Activated CD8-positive, alpha-beta memory T cell treated with anti-CD3 and anti-CD28 coated beads, Interleukin-2, amount 10 ng/mL, durations not matched to agents 7 days and 5 days (primary cell): ENCODE results near the gene TMEM30A. TPM values are rescaled to one million over a fixed set of nuclear protein-coding genes. Genes with fewer than 3 reads are reported as not detected.

Experiments used
- ATAC-seq: fragments of 150-1000 bp; cut with Tn5 transposase; one replicate; pipeline ENCODE4 v1.10.0; 2021; ENCODE audit warnings: moderate library complexity
- CTCF ChIA-PET: fragments of 350-600 bp; sonication (Branson Sonifier 250); formaldehyde crosslinking; loops from one replicate; lab custom pipeline; 2021; ENCODE audit warnings: antibody characterized with exemption; lab: Charles Lee
- DNase-seq: peaks from one replicate; pipeline ENCODE4 v3.0.0-alpha.2; 2020
- H3K27ac Mint-ChIP-seq: one replicate; pipeline ENCODE4 v1.8.0; 2021; ENCODE audit warnings: mild to moderate bottlenecking, mixed read lengths
- H3K27me3 Mint-ChIP-seq: one replicate; pipeline ENCODE4 v1.8.0; 2021; ENCODE audit warnings: mixed read lengths
- H3K36me3 Mint-ChIP-seq: one replicate; pipeline ENCODE4 v1.8.0; 2021; ENCODE audit warnings: mild to moderate bottlenecking, mixed read lengths
- H3K4me1 Mint-ChIP-seq: one replicate; pipeline ENCODE4 v1.8.0; 2021; ENCODE audit warnings: mixed read lengths
- H3K4me3 Mint-ChIP-seq: one replicate; pipeline ENCODE4 v1.8.0; 2021; ENCODE audit warnings: mild to moderate bottlenecking, moderate library complexity, mixed read lengths
- H3K9me3 Mint-ChIP-seq: one replicate; pipeline ENCODE4 v1.8.0; 2022; ENCODE audit warnings: low read depth, mixed read lengths
- total RNA-seq, 2 experiments: library from RNA; stranded (reverse); gene quantifications; one replicate each; pipeline ENCODE4 v1.2.3, GENCODE V29; 2021

Gene TMEM30A
- total RNA-seq, 2 experiments from 2014 or later = 39.9 to 54.4 TPM

DNA sequence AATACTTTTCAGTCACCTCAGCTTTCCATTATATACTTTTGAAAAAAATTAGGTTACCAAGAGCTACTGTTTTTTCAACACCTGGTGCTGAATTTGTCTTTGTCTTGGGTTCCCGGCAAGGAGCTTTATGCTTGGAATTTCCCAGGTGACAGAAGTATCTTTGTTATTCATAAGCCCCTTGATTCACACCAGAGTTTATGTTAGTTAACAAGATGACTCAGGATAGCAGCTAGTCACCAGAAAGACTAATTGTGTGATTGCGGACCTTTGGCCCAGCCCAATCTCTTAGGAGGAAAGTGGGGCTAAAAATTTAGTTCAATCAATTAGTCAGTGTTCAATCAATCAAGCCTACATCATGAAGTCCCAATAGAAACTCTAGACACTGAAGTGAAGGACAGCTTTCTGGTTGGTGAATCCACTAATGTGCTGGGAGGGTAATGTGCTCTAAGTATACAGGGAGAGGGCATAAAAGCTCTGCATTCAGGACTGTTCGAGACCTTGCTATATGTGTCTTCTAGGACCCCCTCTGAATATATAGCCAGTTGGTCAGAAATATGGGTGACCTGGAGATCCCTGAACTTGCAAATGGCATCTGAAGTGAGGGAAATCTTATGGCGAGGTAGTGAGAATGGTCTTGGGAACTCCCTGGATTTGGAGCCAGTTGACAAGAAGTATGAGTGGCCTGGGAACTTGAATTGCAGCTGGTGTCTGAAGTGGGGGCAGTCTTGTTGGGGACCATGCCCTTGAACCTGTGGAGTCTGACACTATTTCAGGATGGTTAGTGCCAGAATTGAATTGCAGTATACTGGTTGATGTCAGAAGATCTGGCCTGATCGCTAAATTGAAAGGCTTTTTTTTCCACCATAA, 16.2 kb downstream of the TMEM30A start:
- ATAC-seq = no peak
- peaks cover 34% of the 10 kb centered on the region for H3K4me1 Mint-ChIP-seq
- peaks cover 4% of the 10 kb centered on the region for H3K9me3 Mint-ChIP-seq

DNA sequence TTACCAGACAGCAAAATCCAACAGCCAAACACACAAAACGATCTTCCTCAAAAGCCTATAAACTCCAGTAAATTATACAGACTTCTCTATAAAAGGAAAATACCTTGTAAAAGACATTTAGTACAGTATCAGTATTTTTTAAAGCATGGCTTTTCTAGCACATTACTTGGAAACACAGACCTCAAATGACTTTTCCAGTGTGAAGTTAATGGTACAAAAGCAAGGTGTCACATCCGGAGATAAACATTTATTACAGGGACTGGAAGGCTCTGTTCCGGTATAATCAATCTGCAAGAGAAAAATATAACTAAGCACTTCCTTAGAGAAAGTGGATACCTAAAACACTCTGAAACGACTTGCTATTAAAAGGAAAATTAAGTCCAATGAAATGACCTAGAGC, 17.1 kb downstream of the TMEM30A start:
- no peaks in the 10 kb centered on the region for H3K27me3 Mint-ChIP-seq
- DNase-seq (no peak), ATAC-seq (no peak)
- H3K4me1 Mint-ChIP-seq = peaks cover 28% of the 10 kb centered on the region
- H3K36me3 Mint-ChIP-seq = peaks cover 27% of the 10 kb centered on the region
- peak overlapping the region; percentile 7 for H3K27ac Mint-ChIP-seq
- no peak overlapping the region for H3K4me3 Mint-ChIP-seq
- peaks cover 4% of the 10 kb centered on the region for H3K9me3 Mint-ChIP-seq
- CTCF ChIA-PET = interaction anchor here (0.6 to 2.4 kb wide), 11 partner anchors 8 to 278 kb away, joined by 3 to 10 read pairs (median 4); partner anchors contain the start of gene TMEM30A

More for the DNA sequence above, 16.2 kb downstream of the TMEM30A start:
- Mint-ChIP-seq H3K4me3 (no peak overlapping the region), H3K27me3 (no peaks in the 10 kb centered on the region), H3K27ac (no peak overlapping the region), H3K36me3 (peaks cover 32% of the 10 kb centered on the region)
- DNase-seq = no peak
- CTCF ChIA-PET = interaction anchor here (1.2 to 2.4 kb wide), 6 partner anchors 14 to 256 kb away, joined by 3 to 10 read pairs (median 5); partner anchors contain the start of gene TMEM30A

DNA sequence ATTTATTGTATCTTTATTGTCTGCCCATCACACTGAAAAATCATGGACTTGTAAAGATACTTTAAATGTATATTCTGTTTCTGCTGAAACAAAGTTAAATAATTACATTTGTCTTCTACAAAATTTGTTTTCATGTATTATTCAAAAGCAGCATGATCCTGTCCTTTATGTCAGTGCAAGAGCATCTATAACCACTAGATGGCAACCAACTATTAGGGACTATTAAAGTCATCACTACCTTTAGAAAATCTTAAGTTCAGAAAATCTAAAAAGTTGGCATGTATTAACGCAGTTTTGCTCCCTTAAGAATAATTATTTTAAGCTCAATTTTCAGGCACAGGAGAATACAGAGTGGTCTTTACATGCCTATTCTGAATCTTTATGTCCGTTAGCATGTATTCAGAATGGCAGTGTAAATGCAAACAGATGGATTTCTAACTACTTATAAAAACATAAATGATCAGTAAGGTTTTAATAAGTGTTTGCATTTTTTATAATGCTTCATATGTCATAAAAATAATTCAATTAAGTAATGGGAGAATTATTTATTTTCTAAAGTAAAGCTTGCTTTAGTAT, 17.8 kb downstream of the TMEM30A start:
- peaks cover 3% of the 10 kb centered on the region for H3K9me3 Mint-ChIP-seq
- ATAC-seq (peak; percentile 61), DNase-seq (no peak)
- no peaks in the 10 kb centered on the region for H3K27me3 Mint-ChIP-seq
- peaks cover 24% of the 10 kb centered on the region for H3K4me1 Mint-ChIP-seq
- H3K36me3 Mint-ChIP-seq = peaks cover 20% of the 10 kb centered on the region
- no peak overlapping the region for H3K27ac Mint-ChIP-seq
- CTCF ChIA-PET = interaction anchor here (0.6 to 2.4 kb wide), 10 partner anchors 8 to 278 kb away, joined by 3 to 10 read pairs (median 4); no protein-coding TSS in a partner anchor
- no peak overlapping the region for H3K4me3 Mint-ChIP-seq

DNA sequence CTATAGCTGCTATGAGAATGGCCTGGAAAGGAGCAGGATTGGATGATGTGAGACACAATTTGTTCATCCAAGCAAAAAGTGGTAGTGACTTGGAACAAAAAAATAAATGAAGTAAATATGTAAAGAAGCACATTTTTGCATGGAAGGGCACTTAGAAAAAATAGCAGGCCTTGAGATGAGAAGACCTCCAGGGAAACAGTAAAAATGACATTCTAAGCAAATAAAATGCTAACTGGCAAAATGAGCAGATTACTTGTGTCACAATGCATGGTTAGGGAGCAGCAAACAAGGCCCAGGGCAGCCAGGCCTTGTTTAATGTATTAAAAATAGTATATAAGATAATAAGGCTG, 21.2 kb downstream of the TMEM30A start:
- H3K4me1 Mint-ChIP-seq = peaks cover 8% of the 10 kb centered on the region
- DNase-seq = no peak
- H3K27me3 Mint-ChIP-seq = no peaks in the 10 kb centered on the region
- no peak for ATAC-seq
- CTCF ChIA-PET = no interaction called here
- H3K36me3 Mint-ChIP-seq = peaks cover 13% of the 10 kb centered on the region
- H3K27ac Mint-ChIP-seq = no peak overlapping the region
- no peak overlapping the region for H3K4me3 Mint-ChIP-seq
- no peaks in the 10 kb centered on the region for H3K9me3 Mint-ChIP-seq

DNA sequence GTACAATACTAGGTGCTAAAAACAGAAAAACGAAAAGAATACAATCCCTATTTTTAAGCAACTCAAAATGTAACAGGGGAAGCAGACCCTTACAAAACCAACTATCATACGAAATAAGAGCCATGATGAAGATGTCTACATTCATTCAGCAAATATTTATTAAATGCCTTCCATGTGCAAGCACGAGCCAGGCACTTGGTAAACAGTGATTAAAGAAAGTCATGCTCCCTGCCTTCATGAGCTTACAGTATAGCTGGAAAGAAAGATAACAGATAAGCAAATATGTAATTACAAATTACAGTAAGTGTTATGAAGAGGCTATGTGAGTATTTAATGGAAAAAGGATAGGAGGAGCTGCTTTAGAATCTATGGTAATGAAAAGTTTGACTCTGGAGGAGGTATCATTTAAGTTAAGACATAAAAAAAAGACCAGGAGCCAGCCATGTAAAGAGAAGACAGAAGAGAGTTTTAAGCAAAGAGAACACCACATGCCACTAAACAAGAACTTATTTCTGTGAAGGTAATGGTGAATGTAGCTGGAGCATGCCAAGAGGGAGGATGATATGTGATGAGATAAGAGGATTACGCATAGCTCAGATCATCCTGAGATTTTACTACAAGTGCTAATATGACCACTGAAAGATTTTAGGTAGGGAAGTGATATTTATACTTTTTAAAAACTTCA, 21.7 kb downstream of the TMEM30A start:
- ATAC-seq = no peak
- Mint-ChIP-seq H3K9me3 (no peaks in the 10 kb centered on the region), H3K4me3 (no peak overlapping the region), H3K27ac (no peak overlapping the region), H3K36me3 (peaks cover 14% of the 10 kb centered on the region), H3K27me3 (no peaks in the 10 kb centered on the region), H3K4me1 (peaks cover 7% of the 10 kb centered on the region)
- CTCF ChIA-PET = no interaction called here
- DNase-seq = no peak

DNA sequence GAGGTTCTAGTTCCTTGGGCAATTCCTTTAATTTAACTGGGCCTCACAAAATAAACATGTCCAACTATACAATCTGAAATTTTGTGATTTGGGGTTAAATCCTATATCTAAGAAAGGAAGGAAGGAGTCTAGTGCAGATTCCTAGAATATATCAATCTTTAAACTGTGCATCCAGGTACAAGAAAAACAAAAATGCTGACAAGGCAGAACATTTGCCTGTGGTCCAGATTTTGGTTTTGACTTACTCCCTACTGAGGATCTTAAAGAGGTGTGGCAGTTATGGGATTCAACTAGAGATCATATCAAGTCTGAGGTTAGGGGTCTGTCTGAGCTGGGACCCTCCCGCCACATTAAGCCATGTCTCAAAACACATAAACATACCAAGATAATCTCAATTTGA, 23.3 kb downstream of the TMEM30A start:
- no peaks in the 10 kb centered on the region for H3K4me1 Mint-ChIP-seq
- CTCF ChIA-PET = no interaction called here
- H3K9me3 Mint-ChIP-seq = no peaks in the 10 kb centered on the region
- H3K27me3 Mint-ChIP-seq = no peaks in the 10 kb centered on the region
- peaks cover 21% of the 10 kb centered on the region for H3K36me3 Mint-ChIP-seq
- DNase-seq (no peak), ATAC-seq (no peak)
- no peak overlapping the region for H3K4me3 Mint-ChIP-seq
- no peak overlapping the region for H3K27ac Mint-ChIP-seq

DNA sequence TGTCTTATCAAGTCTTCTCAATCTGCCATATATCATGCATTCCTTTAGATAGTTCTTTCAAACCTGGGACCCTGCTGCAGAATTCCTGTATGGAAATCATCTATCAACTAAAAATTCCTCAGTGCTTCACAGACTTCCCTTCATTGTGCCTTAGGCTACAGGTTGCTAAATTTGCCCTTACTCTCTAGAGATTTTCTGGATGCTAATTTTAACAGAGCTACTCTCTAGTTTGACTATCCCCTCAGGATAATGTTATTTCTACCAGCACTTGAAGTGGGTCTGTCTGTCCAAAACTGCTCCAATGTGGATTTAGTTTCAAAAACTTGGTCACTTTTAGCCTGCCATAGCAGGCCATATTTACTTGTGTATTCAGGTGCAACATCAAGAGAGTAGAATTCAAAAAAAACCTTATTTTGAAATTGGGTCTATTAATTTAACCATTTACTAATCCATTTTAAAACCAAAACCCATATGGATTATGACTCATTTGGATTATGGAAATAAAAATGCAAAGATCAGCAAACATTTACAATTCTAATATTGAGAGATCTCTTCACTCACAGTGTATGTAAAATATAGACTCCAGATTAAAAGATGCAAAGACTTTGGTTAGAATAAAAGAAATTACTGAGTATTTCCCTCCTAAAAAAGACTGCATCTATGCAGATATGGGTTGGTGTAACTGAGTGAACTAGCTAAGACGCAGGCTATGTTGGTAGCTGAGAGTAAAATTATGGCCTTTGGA, 27.1 kb downstream of the TMEM30A start:
- Mint-ChIP-seq H3K9me3 (no peaks in the 10 kb centered on the region), H3K27ac (no peak overlapping the region), H3K27me3 (no peaks in the 10 kb centered on the region), H3K36me3 (peaks cover 28% of the 10 kb centered on the region), H3K4me3 (no peak overlapping the region), H3K4me1 (no peaks in the 10 kb centered on the region)
- no peak for DNase-seq
- ATAC-seq = no peak
- CTCF ChIA-PET = no interaction called here

DNA sequence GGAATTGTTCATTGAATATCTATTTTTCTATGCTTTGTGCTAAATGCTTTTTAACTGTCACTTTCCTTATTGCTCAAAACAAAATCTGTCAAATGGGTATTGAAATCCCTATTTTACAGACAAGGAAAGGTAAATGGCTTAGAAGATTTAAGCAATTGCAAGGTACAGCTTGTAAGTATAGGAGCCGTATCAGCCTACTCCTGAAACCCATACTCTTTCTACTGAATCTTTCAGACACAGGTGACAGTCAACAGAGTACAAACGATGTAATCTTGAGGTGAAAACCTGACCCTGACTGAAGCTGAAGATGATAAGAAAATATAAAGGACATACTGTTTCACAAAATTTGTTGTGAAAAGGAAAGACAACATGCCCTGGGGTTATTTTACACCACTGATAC, 34.0 kb downstream of the TMEM30A start:
- DNase-seq = no peak
- Mint-ChIP-seq H3K9me3 (no peaks in the 10 kb centered on the region), H3K27me3 (peaks cover 14% of the 10 kb centered on the region), H3K36me3 (peaks cover 13% of the 10 kb centered on the region), H3K4me3 (no peak overlapping the region), H3K27ac (no peak overlapping the region), H3K4me1 (peaks cover 2% of the 10 kb centered on the region)
- CTCF ChIA-PET = interaction anchor here (3.3 kb wide), 1 partner anchor 17 kb away, joined by 10 read pairs; no protein-coding TSS in a partner anchor
- no peak for ATAC-seq

DNA sequence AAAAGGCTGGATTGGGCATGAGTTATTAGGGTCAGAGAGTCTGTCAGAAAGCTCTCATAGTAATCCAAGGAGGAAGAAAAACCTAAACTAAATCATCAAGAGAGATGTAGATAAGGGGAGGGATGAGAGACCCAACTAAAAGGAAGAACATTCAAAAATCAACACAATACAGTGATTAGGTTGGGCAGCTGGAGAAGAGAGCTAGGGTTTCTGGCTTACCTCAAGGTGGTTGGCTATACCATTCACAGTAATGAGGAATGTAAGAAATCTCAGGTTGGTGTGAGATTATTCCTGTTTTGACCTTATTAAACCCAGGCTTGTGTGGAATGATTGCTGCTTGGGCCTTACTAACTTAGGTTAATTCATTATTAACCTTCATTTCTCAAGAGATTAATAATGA, 34.8 kb downstream of the TMEM30A start:
- no peak overlapping the region for H3K27ac Mint-ChIP-seq
- no peak for ATAC-seq
- H3K9me3 Mint-ChIP-seq = no peaks in the 10 kb centered on the region
- CTCF ChIA-PET = interaction anchor here (3.3 kb wide), 1 partner anchor 17 kb away, joined by 10 read pairs; no protein-coding TSS in a partner anchor
- H3K27me3 Mint-ChIP-seq = peaks cover 14% of the 10 kb centered on the region
- peaks cover 12% of the 10 kb centered on the region for H3K36me3 Mint-ChIP-seq
- H3K4me3 Mint-ChIP-seq = no peak overlapping the region
- no peak for DNase-seq
- peaks cover 5% of the 10 kb centered on the region for H3K4me1 Mint-ChIP-seq

DNA sequence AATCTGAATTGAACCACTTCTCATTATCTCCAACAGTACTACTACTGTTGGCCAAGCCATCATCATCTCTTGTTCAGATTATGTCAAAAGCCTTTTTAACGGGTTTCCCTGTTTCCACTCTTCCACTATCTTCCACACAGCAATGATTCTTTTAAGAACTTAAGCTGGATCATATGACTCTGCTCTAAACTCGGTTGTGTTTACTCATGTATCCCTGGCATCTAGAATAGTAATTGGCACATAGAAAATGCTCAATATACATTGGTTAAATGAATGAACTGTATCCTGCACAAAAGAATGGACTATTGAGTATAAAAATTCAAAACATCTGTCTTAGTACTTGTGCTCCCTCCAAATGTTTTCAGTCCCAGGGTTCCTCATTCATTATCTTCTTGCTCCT, 38.2 kb downstream of the TMEM30A start:
- ATAC-seq = no peak
- no peak for DNase-seq
- Mint-ChIP-seq H3K27me3 (peaks cover 14% of the 10 kb centered on the region), H3K27ac (no peak overlapping the region), H3K4me1 (peaks cover 24% of the 10 kb centered on the region), H3K4me3 (no peak overlapping the region), H3K36me3 (peaks cover 8% of the 10 kb centered on the region), H3K9me3 (no peaks in the 10 kb centered on the region)
- CTCF ChIA-PET = interaction anchor here (0.5 kb wide), 1 partner anchor 37 kb away, joined by 3 read pairs; no protein-coding TSS in a partner anchor

DNA sequence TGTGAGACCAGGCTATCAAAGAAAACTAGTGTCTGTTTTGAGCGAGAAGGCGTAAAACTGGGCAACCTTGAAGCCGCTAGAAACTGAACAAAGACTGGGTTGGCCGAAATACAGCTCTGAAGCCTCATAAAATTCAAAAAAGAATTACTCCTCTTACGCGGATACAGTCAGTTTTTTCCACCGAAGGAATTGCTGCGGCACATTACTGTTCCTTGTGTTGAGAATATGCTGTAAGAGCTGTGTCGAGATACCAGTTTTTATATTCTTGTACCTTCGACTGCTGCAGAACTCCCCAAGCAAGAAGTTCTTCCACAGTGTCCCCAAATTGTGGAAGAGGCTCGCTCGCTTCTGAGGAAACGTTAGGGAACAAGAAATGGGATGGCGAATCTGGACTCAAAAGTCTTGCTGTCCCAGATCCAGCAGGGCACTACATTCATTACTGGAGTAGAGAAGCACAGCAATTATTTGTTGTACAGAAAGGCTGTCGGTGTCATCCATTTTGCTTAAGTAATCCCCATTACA, 40.5 kb downstream of the TMEM30A start:
- Mint-ChIP-seq H3K4me1 (peaks cover 30% of the 10 kb centered on the region), H3K9me3 (no peaks in the 10 kb centered on the region), H3K27me3 (peaks cover 14% of the 10 kb centered on the region), H3K4me3 (peak overlapping the region; percentile 95), H3K36me3 (peaks cover 24% of the 10 kb centered on the region), H3K27ac (peak overlapping the region; percentile 97)
- no peak for DNase-seq
- ATAC-seq = no peak
- CTCF ChIA-PET = interaction anchor here (0.8 to 1.3 kb wide), 3 partner anchors 14 to 40 kb away, joined by 3 to 4 read pairs (median 3); no protein-coding TSS in a partner anchor

DNA sequence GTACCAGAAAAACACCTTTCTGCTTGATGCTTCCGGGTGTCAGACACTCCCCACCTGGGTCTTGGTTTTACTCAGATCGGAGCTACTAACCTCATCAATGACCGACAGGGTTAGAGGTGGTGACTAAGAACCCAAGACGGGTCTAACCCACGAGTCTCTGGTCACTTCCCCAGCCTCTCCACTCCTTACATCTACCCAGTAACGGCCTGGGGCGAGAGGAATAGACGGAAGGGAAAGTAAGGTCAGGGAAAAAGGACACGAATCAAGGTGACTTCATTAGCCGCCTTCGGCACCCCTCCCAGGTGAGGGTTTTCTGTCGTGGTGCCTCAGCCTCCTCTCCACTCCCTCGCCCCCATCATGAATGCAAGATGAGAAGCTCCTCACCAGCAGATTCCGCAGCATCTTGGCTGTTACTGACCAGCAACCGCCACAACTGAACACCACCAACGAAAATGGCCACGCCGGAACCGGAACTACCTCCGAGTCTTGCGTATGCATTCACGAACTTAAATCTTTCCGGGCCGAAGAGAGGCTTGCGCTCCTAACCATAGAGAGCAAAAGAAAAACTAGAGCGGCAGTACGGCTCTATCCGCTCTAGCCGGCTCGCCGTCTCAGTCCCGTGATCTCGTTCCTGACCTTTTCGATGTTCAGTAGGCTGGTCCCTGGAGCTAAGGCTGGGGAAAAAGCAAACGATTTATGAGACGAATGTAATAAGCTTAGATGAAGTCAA, 41.1 kb downstream of the TMEM30A start, which contains the start of gene COX7A2:
Gene COX7A2, minus strand, starts transcription at position 469 of the 730 bp plus-strand sequence. Its CDS starts 67 bp downstream, at position 402.
- DNase-seq (peak; percentile 94), ATAC-seq (peak; percentile 97)
- Mint-ChIP-seq H3K4me3 (peak within 1 kb of the TSS; percentile 95), H3K9me3 (no peaks in the 10 kb centered on the region), H3K4me1 (peaks cover 31% of the 10 kb centered on the region), H3K27ac (peak within 1 kb of the TSS; percentile 97), H3K27me3 (peaks cover 14% of the 10 kb centered on the region), H3K36me3 (peaks cover 29% of the 10 kb centered on the region)
- CTCF ChIA-PET = interaction anchor here (0.8 to 1.6 kb wide), 3 partner anchors 33 to 40 kb away, joined by 3 to 5 read pairs (median 4); no protein-coding TSS in a partner anchor
